DOHH2 (cell line): ENCODE results near the gene CES2.

Experiments used
- EZH2phosphoT487 ChIP-seq: fragments of 200-600 bp; sonication (generic); IDR thresholded peaks from 2 replicates; pipeline ENCODE4 v1.6.1; 2017; ENCODE audit warnings: borderline replicate concordance, mild to moderate bottlenecking, antibody characterized with exemption, low read length, moderate library complexity, mixed read lengths
- TF ChIP-seq, protein P1 (sequence below): fragments of 200-600 bp; sonication (generic); IDR thresholded peaks from one replicate; pipeline ENCODE4 v1.5.1; 2014; ENCODE audit warnings: antibody characterized with exemption, mild to moderate bottlenecking, low read depth, low read length; ENCODE audit not compliant: poor library complexity, severe bottlenecking

DNA sequence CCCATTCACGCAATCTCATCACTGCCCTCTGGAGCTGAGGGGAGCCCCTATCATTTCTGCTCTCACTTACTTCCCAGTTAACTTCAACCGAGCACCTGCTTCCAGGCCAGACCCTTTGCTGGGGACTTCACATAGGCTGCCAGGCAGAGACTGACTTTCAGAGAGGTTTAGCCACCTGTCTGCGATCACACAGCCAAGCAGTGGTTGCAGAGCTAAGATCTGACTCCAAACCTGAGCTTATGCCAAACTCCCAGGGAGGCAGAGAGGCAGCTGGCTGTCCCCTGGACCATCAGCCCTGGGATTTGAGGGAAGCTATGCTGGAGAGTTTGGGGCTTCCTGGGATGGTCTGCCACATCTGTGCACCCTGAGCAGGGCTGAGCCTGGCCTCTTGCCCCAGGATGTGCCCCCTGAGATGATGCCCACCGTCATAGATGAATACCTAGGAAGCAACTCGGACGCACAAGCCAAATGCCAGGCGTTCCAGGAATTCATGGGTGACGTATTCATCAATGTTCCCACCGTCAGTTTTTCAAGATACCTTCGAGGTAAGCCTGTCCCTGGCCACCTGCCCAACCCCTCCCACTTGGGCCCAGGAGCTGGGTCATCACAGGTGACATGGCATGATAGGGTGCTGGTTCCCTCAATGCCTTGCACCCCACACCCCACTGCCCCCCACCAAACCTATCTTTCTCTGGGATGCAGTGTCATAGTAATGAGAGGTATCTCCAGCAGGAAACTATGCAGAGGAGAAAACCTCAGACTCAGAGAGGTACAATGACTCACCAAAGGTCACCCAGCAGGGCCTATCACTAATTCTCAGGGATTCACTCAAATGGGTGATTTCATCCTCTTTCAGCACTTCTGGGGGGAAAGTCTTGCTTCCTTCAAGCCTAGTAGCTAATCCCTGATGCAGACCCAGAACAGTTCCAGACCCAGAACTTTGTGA, 35.7 kb downstream of the CES2 start:
- TF ChIP-seq, protein P1, sequence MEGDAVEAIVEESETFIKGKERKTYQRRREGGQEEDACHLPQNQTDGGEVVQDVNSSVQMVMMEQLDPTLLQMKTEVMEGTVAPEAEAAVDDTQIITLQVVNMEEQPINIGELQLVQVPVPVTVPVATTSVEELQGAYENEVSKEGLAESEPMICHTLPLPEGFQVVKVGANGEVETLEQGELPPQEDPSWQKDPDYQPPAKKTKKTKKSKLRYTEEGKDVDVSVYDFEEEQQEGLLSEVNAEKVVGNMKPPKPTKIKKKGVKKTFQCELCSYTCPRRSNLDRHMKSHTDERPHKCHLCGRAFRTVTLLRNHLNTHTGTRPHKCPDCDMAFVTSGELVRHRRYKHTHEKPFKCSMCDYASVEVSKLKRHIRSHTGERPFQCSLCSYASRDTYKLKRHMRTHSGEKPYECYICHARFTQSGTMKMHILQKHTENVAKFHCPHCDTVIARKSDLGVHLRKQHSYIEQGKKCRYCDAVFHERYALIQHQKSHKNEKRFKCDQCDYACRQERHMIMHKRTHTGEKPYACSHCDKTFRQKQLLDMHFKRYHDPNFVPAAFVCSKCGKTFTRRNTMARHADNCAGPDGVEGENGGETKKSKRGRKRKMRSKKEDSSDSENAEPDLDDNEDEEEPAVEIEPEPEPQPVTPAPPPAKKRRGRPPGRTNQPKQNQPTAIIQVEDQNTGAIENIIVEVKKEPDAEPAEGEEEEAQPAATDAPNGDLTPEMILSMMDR, result no peak
- no peak for TF ChIP-seq EZH2phosphoT487
